NCI-H82 treated with DMSO at 0.1 percent for 48 hours (cell line): Measurements from ENCODE around the gene WAPL.
"Not testable (repeated sequence)": the region's sequence is repeated elsewhere in the genome, so short reads cannot be mapped to it uniquely, and the experiment has no call there.

Experiments
- DNase-seq: peaks from one replicate; lab custom pipeline; 2025; ENCODE audit not compliant: unreplicated experiment; lab: John Stamatoyannopoulos, UW

WAPL gene

GRCh38 chr10:86521678-86522509 is at the start of gene WAPL:
Gene WAPL (minus strand): TSS chr10:86521792. CDS start chr10:86518069, 3,723 bp downstream.
- DNase-seq = peak; percentile 70

GRCh38 chr10:86569335-86569734 is 47.7 kb upstream of the WAPL start:
- DNase-seq = no peak

- not testable (repeated sequence) for DNase-seq
These were observed 44.9 kb upstream of the WAPL start for GRCh38 chr10:86566518-86566917.

GRCh38 chr10:86563338-86563737 is 41.7 kb upstream of the WAPL start:
- DNase-seq = not testable (repeated sequence)

- not testable (repeated sequence) for DNase-seq
These were observed 37.1 kb upstream of the WAPL start for GRCh38 chr10:86558695-86559094.

- DNase-seq = no peak
These were observed 35.5 kb upstream of the WAPL start for GRCh38 chr10:86556933-86557649.

- DNase-seq = no peak
These were observed 34.9 kb upstream of the WAPL start for GRCh38 chr10:86556532-86556931.

GRCh38 chr10:86553639-86554038 is 32.0 kb upstream of the WAPL start:
- DNase-seq = no peak

- no peak for DNase-seq
These were observed 31.6 kb upstream of the WAPL start for GRCh38 chr10:86553213-86553612.

- DNase-seq = no peak
These were observed 25.7 kb upstream of the WAPL start for GRCh38 chr10:86547296-86547695.

GRCh38 chr10:86545101-86545500 is 23.5 kb upstream of the WAPL start:
- DNase-seq = no peak

- DNase-seq = no peak
These were observed 18.4 kb upstream of the WAPL start for GRCh38 chr10:86540016-86540415.

- DNase-seq = no peak
These were observed 17.0 kb upstream of the WAPL start for GRCh38 chr10:86538547-86538946.

- not testable (repeated sequence) for DNase-seq
These were observed 16.4 kb upstream of the WAPL start for GRCh38 chr10:86538040-86538439.

- DNase-seq = no peak
These were observed 14.8 kb upstream of the WAPL start for GRCh38 chr10:86536294-86536861.

GRCh38 chr10:86535132-86535882 is 13.7 kb upstream of the WAPL start:
- no peak for DNase-seq

- DNase-seq = no peak
These were observed 11.7 kb upstream of the WAPL start for GRCh38 chr10:86533328-86533727.

- DNase-seq = not testable (repeated sequence)
These were observed 7.1 kb upstream of the WAPL start for GRCh38 chr10:86528736-86529135.

- DNase-seq = no peak
These were observed 5.0 kb upstream of the WAPL start for GRCh38 chr10:86526606-86527005.

- DNase-seq = not testable (repeated sequence)
These were observed 4.1 kb upstream of the WAPL start for GRCh38 chr10:86525713-86526112.
